Type B pancreatic cell (in vitro differentiated cells): Measurements from ENCODE around the gene EGR2. TPM values are rescaled to one million over a fixed set of nuclear protein-coding genes. Genes with fewer than 3 reads are reported as not detected.

ENCODE experiments used
- DNase-seq: peaks from one replicate; pipeline ENCODE4 v3.0.0; 2021; ENCODE audit warnings: mixed read lengths; ENCODE audit not compliant: unreplicated experiment; ENCODE audit errors: extremely low spot score
- H3K27ac Mint-ChIP-seq: 2 replicates; pipeline ENCODE4 v1.8.0; 2021; ENCODE audit warnings: mild to moderate bottlenecking, mixed read lengths
- H3K27me3 Mint-ChIP-seq: 2 replicates; pipeline ENCODE4 v1.8.0; 2021; ENCODE audit warnings: mixed read lengths
- H3K36me3 Mint-ChIP-seq: 2 replicates; pipeline ENCODE4 v1.8.0; 2021; ENCODE audit warnings: mixed read lengths
- H3K4me1 Mint-ChIP-seq: one replicate; pipeline ENCODE4 v1.8.0; 2021; ENCODE audit warnings: mixed read lengths; ENCODE audit not compliant: unreplicated experiment
- H3K4me3 Mint-ChIP-seq: 2 replicates; pipeline ENCODE4 v1.8.0; 2021; ENCODE audit warnings: mild to moderate bottlenecking, mixed read lengths
- H3K9me3 Mint-ChIP-seq: 2 replicates; pipeline ENCODE4 v1.8.0; 2021; ENCODE audit warnings: mixed read lengths
- total RNA-seq: library from RNA; stranded (reverse); gene quantifications from 2 replicates; pipeline ENCODE4 v1.2.1, GENCODE V29; 2021; ENCODE audit warnings: low replicate concordance
- TF ChIP-seq, protein P1 (sequence below): fragments of 200-600 bp; sonication (generic); conservative IDR thresholded peaks from 2 replicates; pipeline ENCODE4 v1.5.0; 2021; ENCODE audit warnings: antibody characterized with exemption, mild to moderate bottlenecking

Gene EGR2
- total RNA-seq, 1 donor from 2014 or later = 26.7 TPM

GRCh38 chr10:62804356-62805230, 11.6 kb downstream of the EGR2 start, which contains the start of gene ADO:
ADO (plus strand) TSS chr10:62804720; CDS start chr10:62805060, 340 bp downstream.
- peaks cover 16% of the 10 kb centered on the region for H3K27me3 Mint-ChIP-seq
- TF ChIP-seq, protein P1, sequence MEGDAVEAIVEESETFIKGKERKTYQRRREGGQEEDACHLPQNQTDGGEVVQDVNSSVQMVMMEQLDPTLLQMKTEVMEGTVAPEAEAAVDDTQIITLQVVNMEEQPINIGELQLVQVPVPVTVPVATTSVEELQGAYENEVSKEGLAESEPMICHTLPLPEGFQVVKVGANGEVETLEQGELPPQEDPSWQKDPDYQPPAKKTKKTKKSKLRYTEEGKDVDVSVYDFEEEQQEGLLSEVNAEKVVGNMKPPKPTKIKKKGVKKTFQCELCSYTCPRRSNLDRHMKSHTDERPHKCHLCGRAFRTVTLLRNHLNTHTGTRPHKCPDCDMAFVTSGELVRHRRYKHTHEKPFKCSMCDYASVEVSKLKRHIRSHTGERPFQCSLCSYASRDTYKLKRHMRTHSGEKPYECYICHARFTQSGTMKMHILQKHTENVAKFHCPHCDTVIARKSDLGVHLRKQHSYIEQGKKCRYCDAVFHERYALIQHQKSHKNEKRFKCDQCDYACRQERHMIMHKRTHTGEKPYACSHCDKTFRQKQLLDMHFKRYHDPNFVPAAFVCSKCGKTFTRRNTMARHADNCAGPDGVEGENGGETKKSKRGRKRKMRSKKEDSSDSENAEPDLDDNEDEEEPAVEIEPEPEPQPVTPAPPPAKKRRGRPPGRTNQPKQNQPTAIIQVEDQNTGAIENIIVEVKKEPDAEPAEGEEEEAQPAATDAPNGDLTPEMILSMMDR = no peak
- peaks cover 33% of the 10 kb centered on the region for H3K4me1 Mint-ChIP-seq
- peak within 1 kb of the TSS; percentile 98 for H3K4me3 Mint-ChIP-seq
- H3K36me3 Mint-ChIP-seq = peaks cover 18% of the 10 kb centered on the region
- no peaks in the 10 kb centered on the region for H3K9me3 Mint-ChIP-seq
- peak; percentile 87 for DNase-seq
- peak within 1 kb of the TSS; percentile 99 for H3K27ac Mint-ChIP-seq

GRCh38 chr10:62803724-62804355, 12.3 kb downstream of the EGR2 start:
- TF ChIP-seq, protein P1 = no peak
- Mint-ChIP-seq H3K27ac (peak overlapping the region; percentile 99), H3K27me3 (peaks cover 21% of the 10 kb centered on the region), H3K4me3 (peak overlapping the region; percentile 98), H3K9me3 (no peaks in the 10 kb centered on the region), H3K36me3 (peaks cover 18% of the 10 kb centered on the region), H3K4me1 (peaks cover 33% of the 10 kb centered on the region)
- no peak for DNase-seq

- H3K4me1 Mint-ChIP-seq = peaks cover 16% of the 10 kb centered on the region
- DNase-seq = no peak
- no peak overlapping the region for H3K4me3 Mint-ChIP-seq
- TF ChIP-seq, protein P1 = no peak
- no peaks in the 10 kb centered on the region for H3K9me3 Mint-ChIP-seq
- no peak overlapping the region for H3K27ac Mint-ChIP-seq
- peaks cover 6% of the 10 kb centered on the region for H3K36me3 Mint-ChIP-seq
- peaks cover 33% of the 10 kb centered on the region for H3K27me3 Mint-ChIP-seq
Observed at GRCh38 chr10:62801871-62802270, 14.3 kb downstream of the EGR2 start.

- TF ChIP-seq, protein P1 = no peak
- Mint-ChIP-seq H3K4me1 (no peaks in the 10 kb centered on the region), H3K36me3 (no peaks in the 10 kb centered on the region), H3K27ac (no peak overlapping the region), H3K4me3 (no peak overlapping the region), H3K27me3 (peaks cover 35% of the 10 kb centered on the region), H3K9me3 (no peaks in the 10 kb centered on the region)
- no peak for DNase-seq
Observed at GRCh38 chr10:62796896-62797295, 19.3 kb downstream of the EGR2 start.

- TF ChIP-seq, protein P1 = no peak
- Mint-ChIP-seq H3K4me1 (no peaks in the 10 kb centered on the region), H3K4me3 (no peak overlapping the region), H3K27ac (no peak overlapping the region), H3K9me3 (no peaks in the 10 kb centered on the region), H3K36me3 (no peaks in the 10 kb centered on the region), H3K27me3 (peaks cover 35% of the 10 kb centered on the region)
- DNase-seq = no peak
Observed at GRCh38 chr10:62795762-62796161, 20.4 kb downstream of the EGR2 start.
